Measurements from ENCODE around the gene ADGRB2.

- TF ChIP-seq CTCF (IDR thresholded peaks at IDR 0.05): peak; percentile 86; the same call in 1 of the 2 replicates
- TF ChIP-seq REST (IDR thresholded peaks at IDR 0.05; ENCODE audit: insufficient read depth in 1 of 2, low read depth in 2 of 2, low read length in 1 of 2): no peak
- TF ChIP-seq TCF7L2 (IDR thresholded peaks at IDR 0.05; ENCODE audit: low read depth, low read length): no peak
Observed at GRCh38 chr1:31745096-31745945, 18.8 kb downstream of the ADGRB2 start.
